Endothelial cell of umbilical vein (primary cell): ENCODE results near the gene SLC5A9. TPM values are rescaled to one million over a fixed set of nuclear protein-coding genes. Genes with fewer than 3 reads are reported as not detected.
"Not testable (repeated sequence)": the region's sequence is repeated elsewhere in the genome, so short reads cannot be mapped to it uniquely, and the experiment has no call there.

Experiments
- BruUV-seq: library from RNA; stranded (reverse); fragments of 400-500 nt; replicated peaks from 2 replicates; lab custom pipeline; 2021; lab: Mats Ljungman, UMichigan
- CTCF ChIA-PET: fragments of 300-600, 350-600 bp; sonication (Branson Sonifier 250); formaldehyde crosslinking; loops from one replicate; lab custom pipeline; 2021; ENCODE audit warnings: antibody characterized with exemption, inconsistent platforms; lab: Charles Lee
- POLR2A ChIA-PET: fragments of 300-600, 350-600 bp; sonication (Branson Sonifier 250); formaldehyde crosslinking; loops from one replicate; lab custom pipeline; 2021; ENCODE audit warnings: antibody characterized with exemption, inconsistent platforms; lab: Charles Lee
- DNase-seq: peaks from one replicate; pipeline ENCODE4 v3.0.0-alpha.2; 2011; ENCODE audit warnings: low read depth, low spot score
- FAIRE-seq: peaks from 2 replicates; lab custom pipeline; 2011; peaks lifted over from hg19 to GRCh38; lab: Jason Lieb, UNC
- H2AFZ ChIP-seq: 2 replicates; pipeline ENCODE4 v1.6.0; 2012; ENCODE audit warnings: low read depth, low read length, control low read depth, inconsistent platforms
- H3K27ac ChIP-seq: 2 replicates; pipeline ENCODE4 v1.5.1; 2011; ENCODE audit warnings: low read depth, mild to moderate bottlenecking, control low read depth, low read length, moderate library complexity; ENCODE audit not compliant: insufficient read depth
- H3K27me3 ChIP-seq, 2 experiments: 2 replicates each; pipeline versions ENCODE4 v1.6.0 to v1.6.1; 2011; ENCODE audit warnings: low read length in 2 of 2, mixed read lengths in 1 of 2; ENCODE audit not compliant: control insufficient read depth in 2 of 2, insufficient read depth in 2 of 2
- H3K36me3 ChIP-seq, 2 experiments: 2 replicates in 1 of 2; 3 replicates in 1 of 2; pipeline ENCODE4 v1.5.1; 2011; ENCODE audit warnings: low read length in 2 of 2, mild to moderate bottlenecking in 1 of 2, moderate library complexity in 1 of 2; ENCODE audit not compliant: control insufficient read depth in 2 of 2, insufficient read depth in 2 of 2; ENCODE audit errors: extremely low read depth in 1 of 2
- H3K4me1 ChIP-seq: 3 replicates; pipeline ENCODE4 v1.5.1; 2011; ENCODE audit warnings: mild to moderate bottlenecking, low read length; ENCODE audit not compliant: control insufficient read depth, insufficient read depth; ENCODE audit errors: extremely low read depth
- H3K4me2 ChIP-seq: 2 replicates; pipeline ENCODE4 v1.6.1; 2011; ENCODE audit warnings: low read length, control low read depth, mixed read lengths; ENCODE audit not compliant: insufficient read depth
- H3K4me3 ChIP-seq, 3 experiments: fragments of 200-600 bp in 1 of 3; sonication (generic), shearing (Covaris generic) in 1 of 3; replicated peaks in 1 of 3; 2 replicates each; pipeline ENCODE4 v1.5.1; 2011 to 2016; ENCODE audit warnings: control low read depth in 3 of 3, low read length in 3 of 3, mild to moderate bottlenecking in 2 of 3, inconsistent platforms in 1 of 3, low read depth in 1 of 3, moderate library complexity in 1 of 3; ENCODE audit not compliant: insufficient read depth in 1 of 3
- H3K79me2 ChIP-seq: 2 replicates; pipeline ENCODE4 v1.6.0; 2012; ENCODE audit warnings: low read length, inconsistent platforms; ENCODE audit not compliant: control insufficient read depth, insufficient read depth
- H3K9ac ChIP-seq: replicated peaks from 2 replicates; pipeline ENCODE3; 2011; ENCODE audit warnings: low read length, control low read depth; ENCODE audit not compliant: insufficient read depth; ENCODE audit errors: extremely low read depth
- H3K9me1 ChIP-seq: replicated peaks from 3 replicates; pipeline ENCODE4 v1.6.0; 2011; ENCODE audit warnings: mild to moderate bottlenecking, low read length; ENCODE audit not compliant: control insufficient read depth, insufficient read depth; ENCODE audit errors: extremely low read depth
- H3K9me3 ChIP-seq: replicated peaks from 2 replicates; pipeline ENCODE4 v1.5.1; 2012; ENCODE audit warnings: low read length, inconsistent platforms; ENCODE audit not compliant: control insufficient read depth, insufficient read depth
- H4K20me1 ChIP-seq: replicated peaks from 2 replicates; pipeline ENCODE3; 2011; ENCODE audit warnings: mild to moderate bottlenecking, low read length; ENCODE audit not compliant: control insufficient read depth, insufficient read depth; ENCODE audit errors: extremely low read depth
- CTCF ChIP-seq, 2 donors: IDR thresholded peaks; 1 replicate in 1 of 2; 2 replicates in 1 of 2; pipeline ENCODE4 v1.5.1; 2011; ENCODE audit warnings: low read length in 2 of 2, mild to moderate bottlenecking in 2 of 2, moderate library complexity in 2 of 2, control low read depth in 1 of 2, inconsistent platforms in 1 of 2, low read depth in 1 of 2; ENCODE audit not compliant: insufficient read depth in 1 of 2; ENCODE audit errors: extremely low read depth in 1 of 2
- EZH2 ChIP-seq: IDR thresholded peaks from 2 replicates; pipeline ENCODE4 v1.6.1; 2012; ENCODE audit warnings: borderline replicate concordance, low read depth, mild to moderate bottlenecking, moderate library complexity, low read length, inconsistent platforms; ENCODE audit not compliant: severe bottlenecking
- FOS ChIP-seq: IDR thresholded peaks from 2 replicates; pipeline ENCODE4 v1.6.1; 2011; ENCODE audit warnings: mild to moderate bottlenecking, low read length, moderate library complexity, borderline replicate concordance; ENCODE audit not compliant: insufficient read depth
- GATA2 ChIP-seq: IDR thresholded peaks from 2 replicates; pipeline ENCODE4 v1.7.0; 2011; ENCODE audit warnings: low read depth, mild to moderate bottlenecking, moderate library complexity, mixed read lengths, low read length; ENCODE audit not compliant: insufficient read length, insufficient read depth
- JUN ChIP-seq: IDR thresholded peaks from 2 replicates; pipeline ENCODE4 v1.6.1; 2011; ENCODE audit warnings: borderline replicate concordance, low read depth; ENCODE audit not compliant: insufficient read length, insufficient read depth
- MYC ChIP-seq: IDR thresholded peaks from one replicate; pipeline ENCODE4 v1.6.1; 2011; ENCODE audit warnings: mild to moderate bottlenecking, low read depth, low read length
- POLR2A ChIP-seq: IDR thresholded peaks from 2 replicates; pipeline ENCODE4 v1.6.1; 2012; ENCODE audit warnings: low read depth, mild to moderate bottlenecking, control low read depth, low read length
- POLR2AphosphoS5 ChIP-seq: IDR thresholded peaks from 2 replicates; pipeline ENCODE4 v1.6.1; 2012; ENCODE audit warnings: low read depth, mild to moderate bottlenecking, control low read depth, low read length, moderate library complexity; ENCODE audit not compliant: insufficient read depth
- dilution Hi-C: fragments of 300-500 bp; cut with MboI; formaldehyde crosslinking; loops from one replicate; pipeline ENCODE4 v1.15.0; 2019; ENCODE audit warnings: low sequenced_read_pairs; ENCODE audit not compliant: extremely low pct_ligation_motif_present
- intact Hi-C: fragments of 100-400 bp; cut with micrococcal nuclease; formaldehyde crosslinking; loops from one replicate; pipeline ENCODE4 v1.10.0; 2022
- polyA plus RNA-seq, 4 experiments: library from polyadenylated mRNA; depleted of rRNA in 3 of 4; stranded (reverse) in 3 of 4; unstranded in 1 of 4; fragments of >200 nt; gene quantifications; 2 replicates each; pipeline versions ENCODE4 v1.2.1 to v1.2.3, GENCODE V29; 2011 to 2012; ENCODE audit warnings: missing spikeins in 1 of 4
- total RNA-seq: library from RNA; stranded (reverse); gene quantifications from 2 replicates; pipeline ENCODE4 v1.2.3, GENCODE V29; 2021
- TF ChIP-seq, protein P1 (sequence below): IDR thresholded peaks from 2 replicates; pipeline ENCODE4 v1.6.1; 2011; ENCODE audit not compliant: insufficient read depth, insufficient read length

Gene SLC5A9
- total and polyA plus RNA-seq, 2 donors (not counting 3 experiments of a cell fraction or from before 2014, with no cell fraction given), result not detected

GRCh38 chr1:48208652-48209051 is 13.9 kb upstream of the SLC5A9 start:
- Histone ChIP-seq H3K9ac (no peak overlapping the region), H3K27ac (no peak overlapping the region), H3K36me3 (no peaks in the 10 kb centered on the region), H2AFZ (no peak overlapping the region), H3K27me3 (no peaks in the 10 kb centered on the region), H3K9me1 (no peaks in the 10 kb centered on the region), H3K4me1 (no peaks in the 10 kb centered on the region), H3K4me3 (no peak overlapping the region), H3K9me3 (no peaks in the 10 kb centered on the region), H3K4me2 (no peak overlapping the region), H4K20me1 (no peaks in the 10 kb centered on the region), H3K79me2 (no peaks in the 10 kb centered on the region)
- no peak for TF ChIP-seq CTCF (IDR thresholded peaks at IDR 0.05; ENCODE audit: extremely low read depth in 1 of 2, insufficient read depth in 1 of 2, low read depth in 1 of 2, low read length in 2 of 2)
- TF ChIP-seq POLR2A, result no peak
- TF ChIP-seq POLR2AphosphoS5, result no peak
- TF ChIP-seq GATA2, result no peak
- TF ChIP-seq, protein P1, sequence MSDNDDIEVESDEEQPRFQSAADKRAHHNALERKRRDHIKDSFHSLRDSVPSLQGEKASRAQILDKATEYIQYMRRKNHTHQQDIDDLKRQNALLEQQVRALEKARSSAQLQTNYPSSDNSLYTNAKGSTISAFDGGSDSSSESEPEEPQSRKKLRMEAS, result no peak
- no peak for TF ChIP-seq FOS
- TF ChIP-seq JUN, result no peak
- TF ChIP-seq MYC, result no peak
- no peak for TF ChIP-seq EZH2
- intact Hi-C loops (no loop called here), dilution Hi-C loops (no loop called here)
- FAIRE-seq (no peak), DNase-seq (no peak)
- ChIA-PET POLR2A (no interaction called here), CTCF (no interaction called here)
- no TSS peak for BruUV-seq

- H3K36me3 ChIP-seq, H4K20me1 ChIP-seq, POLR2A ChIA-PET, H3K9ac ChIP-seq, H3K27ac ChIP-seq, H3K79me2 ChIP-seq, dilution Hi-C loops, FAIRE-seq, DNase-seq, H3K9me1 ChIP-seq, H3K27me3 ChIP-seq, H3K4me1 ChIP-seq, H3K9me3 ChIP-seq, H2AFZ ChIP-seq, H3K4me3 ChIP-seq, CTCF ChIA-PET, BruUV-seq, intact Hi-C loops, H3K4me2 ChIP-seq: not testable (repeated sequence)
Measured at GRCh38 chr1:48213462-48213861, 9.1 kb upstream of the SLC5A9 start.

DNA sequence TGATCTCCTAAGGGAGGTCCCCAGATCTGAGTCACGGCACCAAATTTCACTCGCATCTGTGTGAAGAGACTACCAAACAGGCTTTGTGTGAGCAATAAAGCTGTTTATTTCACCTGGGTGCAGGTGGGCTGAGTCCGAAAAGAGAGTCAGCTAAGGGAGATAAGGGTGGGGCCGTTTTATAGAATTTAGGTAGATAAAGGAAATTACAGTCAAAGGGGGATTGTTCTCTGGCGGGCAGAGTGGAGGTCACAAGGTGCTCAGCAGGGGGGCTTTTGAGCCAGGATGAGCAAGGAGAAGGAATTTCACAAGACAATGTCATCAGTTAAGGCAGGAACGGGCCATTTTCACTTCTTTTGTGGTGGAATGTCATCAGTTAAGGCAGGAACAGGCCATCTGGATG is 8.2 kb upstream of the SLC5A9 start:
- H3K27ac ChIP-seq, dilution Hi-C loops, H3K9ac ChIP-seq, H3K4me3 ChIP-seq, FAIRE-seq, H3K9me3 ChIP-seq, BruUV-seq, H3K27me3 ChIP-seq, DNase-seq, H3K36me3 ChIP-seq, intact Hi-C loops, H2AFZ ChIP-seq, H3K79me2 ChIP-seq, H4K20me1 ChIP-seq, H3K4me1 ChIP-seq, H3K9me1 ChIP-seq, CTCF ChIA-PET, H3K4me2 ChIP-seq, POLR2A ChIA-PET: not testable (repeated sequence)
